T-helper 22 cell (primary cell): ENCODE results near the gene RASA3.
"Not testable (repeated sequence)": the region's sequence is repeated elsewhere in the genome, so short reads cannot be mapped to it uniquely, and the experiment has no call there.

Experiments
- DNase-seq: peaks from one replicate; pipeline ENCODE4 v3.0.0-alpha.2; 2020; ENCODE audit warnings: low read depth

RASA3 gene

DNA sequence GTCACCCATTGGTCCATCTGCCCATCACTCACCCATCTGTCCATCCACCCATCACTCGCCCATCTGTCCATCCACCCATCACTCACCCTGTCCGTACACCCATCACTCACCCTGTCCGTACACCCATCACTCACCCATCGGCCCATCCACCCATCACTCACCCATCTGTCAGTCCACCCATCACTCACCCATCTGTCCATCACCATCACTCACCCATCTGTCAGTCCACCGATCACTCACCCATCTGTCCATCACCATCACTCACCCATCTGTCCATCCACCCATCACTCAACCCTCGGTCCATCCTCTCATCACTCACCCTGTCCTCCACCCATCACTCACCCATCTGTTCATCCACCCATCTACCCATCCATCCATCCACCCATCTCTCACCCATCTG, 143.6 kb downstream of the RASA3 start:
- not testable (repeated sequence) for DNase-seq

DNA sequence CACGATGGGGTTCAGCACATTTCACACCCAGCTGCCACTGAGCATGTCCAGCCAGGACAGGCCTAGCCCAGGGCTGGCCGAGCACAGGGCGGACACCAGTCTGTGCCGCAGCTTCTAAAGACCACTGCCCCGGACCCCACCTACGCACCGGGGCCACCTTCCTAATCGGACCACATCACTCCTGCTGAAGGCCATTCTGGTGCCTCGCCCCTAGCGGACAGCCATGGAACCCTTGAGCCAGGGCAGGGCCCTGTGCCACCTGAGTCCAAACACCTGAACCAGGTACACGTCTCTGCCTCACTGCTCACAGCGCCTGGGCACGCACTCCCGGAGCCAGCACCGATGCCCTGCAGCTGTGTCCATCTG, 150.1 kb downstream of the RASA3 start:
- no peak for DNase-seq

DNA sequence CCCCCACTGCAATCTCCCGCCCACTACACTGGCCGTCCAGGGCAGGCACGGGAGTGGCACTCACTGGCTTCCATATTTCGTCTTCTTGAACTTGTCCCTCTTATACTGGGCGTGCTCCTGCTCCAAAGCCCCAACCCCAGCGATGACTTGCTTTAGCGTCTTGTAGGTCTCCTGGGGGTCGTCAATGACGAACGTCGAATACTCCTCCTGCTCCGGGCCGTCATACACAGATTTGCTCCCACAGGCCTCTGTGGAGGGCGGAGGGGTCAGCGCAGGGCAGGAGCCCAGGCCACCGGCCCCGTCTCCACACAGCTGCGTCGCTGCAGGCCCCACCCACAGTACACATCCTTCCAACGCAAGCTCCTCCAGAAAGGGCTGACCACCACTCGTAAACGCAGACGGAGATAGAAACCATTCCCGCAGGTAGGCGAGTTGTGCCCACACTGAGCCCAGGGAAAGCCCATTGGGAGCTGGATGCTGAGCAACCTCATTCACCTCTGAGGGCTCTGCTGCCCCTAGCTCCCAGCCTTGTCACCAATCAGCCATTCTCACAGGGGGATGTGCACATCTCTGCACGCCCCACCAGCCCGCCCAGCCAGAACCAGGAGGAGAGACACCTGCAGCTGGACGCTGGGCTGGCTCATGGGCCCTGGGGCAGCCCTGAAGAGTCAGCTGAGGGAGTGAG, 150.7 kb downstream of the RASA3 start:
- DNase-seq: no peak

DNA sequence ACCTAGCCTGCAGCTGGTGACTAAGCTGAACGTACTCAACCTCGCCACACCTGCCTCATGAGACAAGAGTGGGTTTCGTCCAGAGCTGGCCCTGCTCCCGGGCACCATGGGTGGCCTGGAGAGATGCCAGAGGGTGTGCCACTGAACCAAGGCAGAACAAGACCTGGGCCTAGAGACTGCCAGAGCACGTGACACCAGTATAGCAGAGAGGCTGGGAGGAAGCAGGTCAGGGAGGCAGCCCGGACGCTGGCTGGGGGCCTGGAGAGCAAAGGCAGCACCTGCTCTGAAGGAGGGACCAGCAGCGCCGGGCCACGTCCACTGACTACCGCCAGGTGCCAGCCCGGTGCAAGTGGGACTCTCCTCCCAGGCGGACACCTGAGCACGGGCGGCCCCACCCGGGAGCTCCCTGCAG, 151.2 kb downstream of the RASA3 start:
- no peak for DNase-seq

DNA sequence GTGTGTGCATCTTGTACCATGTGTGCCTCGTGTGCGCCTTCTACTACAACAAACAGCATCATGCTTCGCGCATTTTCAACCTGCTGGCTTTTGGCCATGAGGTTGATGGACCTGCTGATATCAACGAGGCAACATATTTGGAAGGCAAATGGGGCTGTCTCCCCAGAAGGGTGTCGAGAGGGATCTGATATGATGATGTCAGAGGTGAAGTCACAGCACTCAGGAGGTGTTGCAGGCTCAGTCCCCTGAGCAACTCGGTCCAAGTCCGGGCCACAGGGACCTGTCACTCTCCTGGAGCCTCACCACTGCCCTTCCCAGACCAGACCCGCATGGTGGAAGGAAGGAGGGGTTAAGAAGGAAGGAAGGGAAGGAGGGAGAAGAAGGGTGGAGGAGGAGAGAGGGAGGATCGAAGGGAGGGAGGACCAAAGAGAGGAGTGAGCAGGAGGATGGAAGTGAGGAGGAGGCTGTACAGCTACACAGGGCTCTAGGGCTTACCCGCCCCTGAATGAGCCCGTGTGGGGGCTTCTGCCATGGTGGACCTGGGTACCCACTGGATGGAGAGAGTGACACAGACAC, 151.8 kb downstream of the RASA3 start:
- DNase-seq: no peak

DNA sequence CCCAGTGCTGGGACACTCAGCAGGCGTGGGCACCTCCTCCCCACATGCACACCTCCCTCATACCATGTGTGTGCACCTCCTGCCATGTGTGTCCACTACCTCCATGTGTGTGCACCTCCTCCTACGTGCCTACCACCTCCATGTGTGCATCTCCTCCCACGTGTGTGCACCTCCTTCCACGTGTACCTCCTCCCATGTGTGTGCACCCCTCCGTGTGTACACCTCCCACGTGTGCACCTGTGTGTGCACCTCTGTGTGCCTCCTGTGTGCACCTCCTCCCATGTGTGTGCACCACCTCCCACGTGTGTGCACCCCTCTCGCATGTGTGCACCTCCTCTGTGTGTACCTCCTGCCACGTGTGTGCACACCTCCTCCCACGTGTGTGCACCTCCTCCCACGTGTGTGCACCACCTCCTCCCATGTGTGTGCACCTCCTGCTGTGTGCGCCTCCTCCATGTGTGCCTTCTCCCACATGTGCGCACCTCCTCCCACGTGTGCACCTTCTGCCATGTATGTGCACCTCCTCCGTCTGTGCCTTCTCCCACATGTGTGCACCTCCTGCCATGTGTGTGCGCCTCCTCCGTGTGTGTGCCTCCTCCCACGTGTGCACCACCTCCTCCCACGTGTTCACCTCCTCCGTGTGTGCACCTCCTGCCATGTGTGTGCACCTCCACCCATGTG, 152.5 kb downstream of the RASA3 start:
- DNase-seq: no peak

DNA sequence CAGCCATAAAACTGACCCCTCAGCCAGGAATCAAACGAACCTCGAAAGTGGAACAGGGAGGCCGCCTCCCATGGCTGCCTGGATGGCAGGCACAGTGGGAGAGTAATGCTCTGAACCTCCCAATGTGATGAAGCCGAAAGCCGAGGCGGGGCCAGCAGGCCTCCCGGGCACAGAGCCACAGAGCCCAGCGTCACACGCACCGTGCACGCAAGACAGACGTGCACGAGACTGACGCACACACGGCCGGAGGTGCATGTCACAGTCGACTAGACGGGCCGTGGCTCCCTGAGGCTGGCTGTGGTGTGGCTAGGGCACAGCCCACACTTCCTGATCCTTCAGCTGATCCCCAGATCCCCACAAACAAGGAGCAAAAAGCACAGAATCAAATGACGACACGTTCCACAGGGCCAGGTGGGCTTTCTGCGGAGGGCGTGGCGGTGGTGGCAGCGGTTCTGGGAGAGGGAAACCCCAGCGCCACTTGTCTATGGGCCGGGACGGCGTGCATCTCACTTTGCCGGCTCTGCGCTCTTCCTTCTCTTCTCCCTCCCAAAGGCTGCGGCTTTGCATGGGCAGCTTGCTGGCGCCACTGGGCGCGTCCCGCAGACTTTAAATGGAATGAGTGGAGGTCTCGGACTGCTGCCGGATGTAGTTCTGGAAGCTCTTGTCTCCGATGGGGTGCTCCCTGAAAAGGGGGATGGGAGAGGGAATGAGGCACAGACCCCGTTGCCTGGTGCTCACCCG, 153.5 kb downstream of the RASA3 start:
- no peak for DNase-seq

DNA sequence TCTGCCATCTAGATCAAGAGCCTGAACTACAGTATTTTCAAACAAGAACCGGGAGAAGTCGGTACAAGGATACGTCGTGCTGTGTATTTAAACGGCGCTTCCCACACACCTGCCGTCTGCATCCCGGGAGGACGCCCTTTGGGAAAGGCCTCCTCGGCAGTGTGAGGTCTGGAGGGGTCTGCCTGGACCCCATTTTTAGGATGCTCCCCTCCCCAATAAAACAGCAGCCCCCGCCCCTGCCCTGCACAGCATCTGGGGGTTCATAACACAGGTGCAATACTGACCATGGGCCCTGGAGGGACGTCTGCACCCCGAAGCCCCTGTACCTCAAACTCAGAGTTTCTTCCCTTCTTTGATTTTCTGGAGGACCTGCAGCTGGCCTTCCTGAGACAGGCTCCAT, 154.4 kb downstream of the RASA3 start:
- DNase-seq: no peak

DNA sequence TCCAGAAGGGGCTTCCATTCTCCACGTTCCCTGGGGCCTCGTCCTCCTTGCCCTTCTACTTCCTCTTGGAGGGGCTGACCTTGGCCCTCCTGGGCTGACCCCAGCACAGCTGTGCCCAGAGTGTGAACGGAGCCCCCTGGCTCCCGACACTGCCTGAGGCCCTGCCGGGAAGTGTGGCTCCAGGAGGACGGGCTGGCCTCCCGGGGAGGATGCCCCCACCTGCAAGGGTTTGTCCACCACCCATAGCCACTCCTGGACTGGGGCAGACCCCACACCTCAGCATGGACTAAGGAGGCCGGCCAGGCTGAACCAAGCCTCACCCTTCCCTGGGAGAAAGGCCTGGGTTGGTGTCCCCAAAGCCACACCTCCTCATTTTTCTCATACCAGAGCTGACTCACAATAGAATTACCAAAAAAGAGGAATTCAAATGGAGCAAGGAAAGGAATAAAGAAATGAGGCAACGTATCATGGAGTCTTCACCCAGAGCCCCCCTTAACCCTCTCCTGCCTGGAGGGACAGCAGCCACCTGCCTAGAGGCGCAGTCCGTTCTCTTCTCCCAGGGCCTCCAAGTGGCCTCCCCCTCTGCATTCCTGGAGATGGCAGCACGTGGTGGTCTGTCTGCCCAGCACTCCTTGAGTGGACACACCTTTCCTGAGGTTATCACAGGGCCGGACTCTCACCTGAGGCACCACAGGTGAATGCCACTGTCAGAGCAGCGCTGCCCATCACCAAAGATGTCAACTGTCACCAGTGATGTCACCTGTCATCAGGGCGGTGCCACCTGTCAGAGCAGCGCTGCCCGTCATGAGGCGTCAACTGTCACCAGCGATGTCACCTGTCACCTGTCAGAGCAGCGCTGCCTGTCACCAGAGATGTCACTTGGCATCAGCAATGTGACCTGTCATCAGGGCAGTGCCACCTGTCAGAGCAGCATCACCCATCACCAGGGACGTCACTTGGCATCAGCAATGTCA, 155.4 kb downstream of the RASA3 start:
- DNase-seq: no peak

DNA sequence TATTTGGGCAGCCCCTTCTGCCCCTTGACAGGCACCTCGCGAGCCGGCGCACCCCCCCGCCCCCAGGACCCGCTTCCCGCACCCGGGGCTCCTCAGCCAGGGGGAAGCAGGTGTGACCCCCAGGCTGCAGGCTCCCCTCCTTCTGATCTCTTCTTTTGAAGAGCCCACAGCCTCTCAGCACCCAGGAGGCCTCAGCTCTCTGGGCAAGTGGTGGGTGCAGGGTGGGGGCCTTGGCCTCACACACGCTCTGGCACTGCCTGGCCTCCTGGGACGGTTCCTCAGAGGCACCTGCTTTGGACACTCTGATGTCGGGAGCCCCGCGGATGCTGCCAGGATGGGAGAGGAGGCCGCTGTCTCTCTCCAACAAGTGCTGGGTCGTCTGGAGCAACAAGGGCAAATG, 157.0 kb downstream of the RASA3 start:
- no peak for DNase-seq

DNA sequence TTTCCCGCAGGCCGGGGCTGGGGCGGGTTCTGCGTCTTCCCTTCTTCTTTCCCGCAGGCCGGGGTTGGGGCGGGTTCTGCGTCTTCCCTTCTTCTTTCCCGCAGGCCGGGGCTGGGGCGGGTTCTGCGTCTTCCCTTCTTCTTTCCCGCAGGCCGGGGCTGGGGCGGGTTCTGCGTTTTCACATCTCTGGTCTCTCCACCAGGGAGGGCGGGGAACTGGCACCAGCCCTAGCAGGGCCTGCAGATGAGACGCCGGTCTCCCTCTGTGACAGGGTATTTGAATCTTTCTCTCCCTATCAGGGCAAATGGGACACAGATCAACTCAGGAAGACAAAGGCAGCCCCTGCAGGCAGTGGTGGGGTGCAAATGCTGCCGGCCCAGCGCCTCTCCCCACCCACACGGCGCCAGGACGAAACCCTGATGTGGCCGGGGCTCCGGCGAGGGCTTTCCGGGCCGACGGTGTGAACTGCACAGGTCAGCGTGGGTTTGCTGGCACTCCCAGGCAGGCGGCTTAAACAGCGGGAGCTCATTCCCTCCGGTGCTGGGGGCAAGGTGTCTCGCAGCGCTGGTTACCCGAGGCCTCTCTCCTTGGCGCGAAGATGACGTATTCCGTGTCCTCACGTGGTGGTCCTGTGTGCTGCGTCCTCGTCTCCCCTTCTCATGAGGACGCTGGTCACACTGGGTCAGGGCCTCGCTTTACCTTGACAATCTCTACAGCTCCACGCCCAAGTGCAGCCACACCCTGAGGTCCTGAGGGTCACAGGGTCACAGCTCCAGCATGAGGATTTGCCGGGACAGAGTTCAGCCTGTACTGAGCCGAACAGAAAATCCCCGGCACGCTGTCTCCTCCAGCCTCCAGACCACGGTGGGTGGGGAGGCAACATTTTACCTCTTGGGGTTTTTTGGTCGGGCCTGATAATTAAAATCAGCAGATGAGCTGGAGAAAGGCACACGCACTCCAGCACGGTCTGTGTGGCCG, 157.8 kb downstream of the RASA3 start:
- DNase-seq: no peak

DNA sequence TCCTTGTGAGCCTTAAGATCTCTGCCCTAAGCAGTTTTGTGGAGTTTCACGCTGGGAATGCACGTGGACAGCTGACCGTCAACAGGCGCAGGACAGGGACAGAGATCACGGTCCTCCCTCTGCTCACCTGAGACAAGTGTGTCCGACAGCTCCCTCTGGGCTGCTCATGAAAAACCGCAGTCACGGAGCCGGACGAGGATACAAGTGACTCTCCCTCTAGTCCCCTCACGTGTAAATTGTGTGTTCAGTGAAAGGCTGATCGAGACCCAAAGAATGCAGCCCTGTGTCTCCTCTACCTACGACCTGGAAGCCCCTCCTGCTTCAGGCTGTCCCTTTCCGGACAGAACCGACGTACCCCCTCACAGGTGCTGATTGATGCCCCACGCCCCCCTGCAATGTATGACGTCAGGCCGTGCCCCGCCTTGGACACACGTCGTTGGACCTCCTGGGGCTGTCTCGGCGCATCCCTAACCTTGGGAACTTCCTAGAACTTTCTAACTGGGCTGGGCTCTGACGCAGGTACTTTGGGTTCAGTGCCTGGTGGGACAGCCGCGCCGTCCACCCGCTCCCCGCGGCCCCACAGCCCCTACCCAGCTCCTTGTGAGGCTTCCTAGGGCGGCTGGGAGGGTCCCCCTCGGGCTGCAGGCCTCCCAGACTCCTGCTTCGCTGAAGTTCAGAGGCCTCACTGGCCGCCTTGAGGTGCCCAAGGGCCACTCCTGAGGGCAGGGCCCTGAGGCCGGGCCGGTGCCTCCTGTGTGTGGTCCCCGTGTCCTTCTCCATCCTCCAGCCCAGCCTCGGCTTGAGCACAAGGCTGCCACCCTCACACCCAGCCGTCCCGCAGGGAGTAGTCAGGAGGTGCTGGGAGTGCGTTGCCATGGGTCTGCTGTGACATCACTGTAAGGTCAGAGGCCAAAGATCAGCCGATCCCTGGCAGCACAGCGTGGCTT, 158.9 kb downstream of the RASA3 start, which contains the start of gene C13orf46:
Gene C13orf46 (minus strand): TSS at position 859 of the 947 bp plus-strand sequence. CDS start 79 bp downstream, at position 780.
- DNase-seq: no peak

DNA sequence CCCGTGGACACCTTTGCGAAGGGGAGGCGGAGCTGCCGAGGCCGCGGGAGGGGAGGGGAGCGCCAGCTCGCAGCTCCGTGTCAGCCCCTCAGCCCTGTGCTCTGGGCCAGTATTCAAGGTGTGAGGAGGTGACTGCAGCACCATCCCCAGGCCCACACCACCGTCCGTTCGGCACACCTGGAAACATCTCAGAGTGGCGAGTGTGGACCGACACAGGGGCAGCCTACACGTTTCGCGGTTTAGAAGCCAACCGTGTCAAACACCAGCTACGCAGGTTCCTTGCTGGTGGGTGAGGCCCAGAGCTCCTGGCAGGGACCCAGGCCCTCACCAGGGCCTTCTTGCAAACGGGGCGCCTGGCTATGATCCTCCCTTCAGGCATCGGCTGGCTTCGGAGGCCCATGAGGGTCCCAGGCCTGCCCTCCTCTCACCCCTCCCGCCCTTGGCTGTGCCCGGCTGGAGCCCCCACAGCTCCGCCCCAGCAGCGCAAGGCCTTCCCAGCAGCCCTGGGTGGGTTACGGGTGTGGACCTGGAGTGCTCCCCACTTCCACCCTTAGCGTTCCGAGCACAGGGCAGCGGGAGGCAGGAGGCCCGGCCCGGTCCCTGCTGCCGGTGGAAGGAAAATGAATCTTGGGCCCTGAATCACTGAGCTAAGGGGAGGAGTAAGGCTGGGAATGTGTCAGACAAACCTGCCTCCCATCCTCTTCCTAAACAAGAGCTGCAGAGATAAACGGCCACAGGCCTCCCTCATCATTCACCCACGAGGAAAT, 159.8 kb downstream of the RASA3 start:
- no peak for DNase-seq

DNA sequence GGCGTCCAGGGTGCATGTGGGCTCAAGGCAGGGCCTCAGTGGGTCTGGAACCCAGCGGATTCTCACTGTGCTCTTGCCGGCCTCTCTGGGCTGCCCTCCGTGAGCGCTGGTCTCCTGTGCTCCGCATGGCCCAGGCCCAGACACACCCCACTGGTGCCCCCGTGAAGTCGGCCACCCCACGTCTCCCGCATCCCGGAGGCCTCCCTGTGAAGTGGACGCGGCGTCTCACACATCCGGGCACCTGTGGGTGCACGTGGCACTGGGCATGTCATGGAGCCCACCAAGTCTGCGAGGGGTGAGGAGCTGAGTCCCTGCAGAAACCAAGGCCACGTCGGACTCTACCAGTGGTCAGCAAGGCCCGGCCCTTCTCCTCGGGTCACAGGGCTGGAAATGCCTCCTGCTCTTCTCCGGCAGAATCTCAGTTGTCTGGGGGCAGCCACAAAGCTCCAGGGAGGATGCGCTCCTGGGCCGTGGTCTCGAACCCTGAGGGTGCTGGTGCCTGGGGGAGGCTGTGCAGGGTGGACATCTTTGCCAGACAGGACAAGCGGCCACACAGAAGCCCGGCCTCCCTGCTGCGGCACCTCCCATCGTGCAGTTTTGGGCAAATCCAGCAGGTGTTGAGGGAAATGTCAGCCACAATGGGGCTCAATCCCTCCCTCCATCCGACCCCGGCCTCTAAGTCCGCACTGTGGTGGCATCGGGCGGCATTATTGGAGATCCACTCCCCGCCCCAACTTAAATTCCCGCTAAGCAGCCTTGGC, 160.8 kb downstream of the RASA3 start:
- no peak for DNase-seq

DNA sequence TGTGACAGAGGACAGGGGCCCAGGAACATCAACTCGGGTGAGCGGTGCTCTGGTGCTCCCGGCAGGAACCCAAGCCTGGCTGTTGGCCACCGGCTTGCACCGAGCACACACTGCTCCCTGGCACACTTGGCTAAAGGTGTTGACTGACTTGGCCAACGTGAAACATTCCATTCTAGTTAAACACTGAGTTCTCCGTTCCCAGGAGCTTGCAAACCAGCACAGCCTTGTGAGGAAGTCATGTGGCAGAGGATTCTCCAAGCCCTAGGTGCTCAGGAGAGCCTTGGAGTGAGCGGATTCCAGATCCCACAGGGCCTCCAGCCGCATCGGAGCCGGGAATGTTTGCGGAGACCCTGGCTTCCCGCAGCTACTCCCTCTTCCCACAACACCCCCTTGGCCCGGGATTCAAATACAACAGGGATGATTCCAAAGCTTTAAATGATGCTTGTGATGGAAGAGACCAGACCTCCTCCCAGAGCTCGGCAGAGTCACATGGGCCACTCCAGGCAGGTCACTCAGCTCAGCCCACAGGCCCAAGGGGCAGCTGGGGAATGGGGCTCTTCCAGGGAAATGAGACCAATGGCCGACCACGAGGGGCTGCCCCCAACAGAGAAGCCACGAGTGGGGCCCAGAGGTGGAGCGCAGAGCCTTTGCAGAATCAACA, 161.5 kb downstream of the RASA3 start:
- no peak for DNase-seq

DNA sequence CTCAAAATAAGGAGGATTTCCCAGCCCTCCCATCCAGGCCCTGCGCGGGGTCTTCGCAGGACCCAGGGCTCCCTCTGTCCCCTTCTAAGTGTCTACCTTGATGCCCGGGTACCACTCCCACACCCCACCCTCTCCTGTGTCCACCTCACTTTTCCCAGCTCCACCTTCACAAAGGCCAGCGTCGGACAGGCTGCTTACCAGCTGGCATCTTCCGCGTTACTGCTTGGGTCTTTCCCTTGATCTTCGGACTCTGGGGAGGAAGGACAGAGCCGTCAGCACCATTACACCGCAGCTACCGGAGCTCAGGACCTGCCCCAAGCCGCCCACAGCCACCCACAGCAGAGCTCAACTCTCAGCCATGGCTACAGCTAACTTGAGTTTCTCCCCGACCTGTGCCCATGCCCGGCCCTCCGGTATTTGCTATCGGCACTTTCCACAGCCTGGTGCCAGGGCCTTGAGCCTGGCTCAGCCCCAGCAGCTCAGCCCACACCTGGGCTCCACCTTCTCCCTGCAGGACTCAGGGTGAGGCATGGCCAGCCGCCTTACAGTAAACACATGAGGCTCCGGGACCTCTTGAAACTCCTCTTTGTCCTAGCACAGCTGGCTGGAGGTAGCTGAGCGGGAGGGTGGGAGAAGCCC, 162.3 kb downstream of the RASA3 start:
- DNase-seq: no peak
